ENCODE data around the gene BTC. TPM values are rescaled to one million over a fixed set of nuclear protein-coding genes. Genes with fewer than 3 reads are reported as not detected.

The BTC gene
- total RNA-seq, 4 donors from 2014 or later: 0.10 to 0.16 TPM; not detected in 2

DNA sequence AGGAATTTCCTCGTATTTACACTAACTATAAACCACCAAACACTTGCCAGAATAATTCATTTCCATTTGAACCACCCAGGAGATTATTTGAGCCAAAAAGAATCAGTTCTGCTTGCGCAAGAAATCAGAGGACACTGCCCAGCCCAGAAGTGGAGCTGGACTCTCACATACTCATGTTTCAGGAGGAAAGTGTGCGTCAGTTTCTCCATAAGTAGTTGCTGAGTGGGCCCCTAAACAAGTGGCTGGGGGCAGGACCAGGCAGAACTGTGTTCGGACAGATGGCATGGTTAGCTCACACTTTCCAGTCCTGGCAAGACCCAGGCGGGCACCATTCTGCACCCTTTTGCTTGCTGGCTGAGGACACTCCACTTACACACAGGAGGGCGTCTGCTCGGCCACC, 38.8 kb downstream of the BTC start:
- Histone ChIP-seq H3K27me3 (no peaks in the 10 kb centered on the region), H3K27ac (no peak overlapping the region), H3K4me1 (no peaks in the 10 kb centered on the region), H3K9me3 (no peaks in the 10 kb centered on the region), H3K4me3 (no peak overlapping the region), H3K36me3 (no peaks in the 10 kb centered on the region)
- DNase-seq (no peak), ATAC-seq (no peak)
- intact Hi-C loops (cut with DNase I; ENCODE audit: low total_unique reads): no loop called here
- in situ Hi-C loops (cut with MboI; ENCODE audit: low sequenced_read_pairs in 4 of 4): no loop called here
- TF ChIP-seq, protein P1, sequence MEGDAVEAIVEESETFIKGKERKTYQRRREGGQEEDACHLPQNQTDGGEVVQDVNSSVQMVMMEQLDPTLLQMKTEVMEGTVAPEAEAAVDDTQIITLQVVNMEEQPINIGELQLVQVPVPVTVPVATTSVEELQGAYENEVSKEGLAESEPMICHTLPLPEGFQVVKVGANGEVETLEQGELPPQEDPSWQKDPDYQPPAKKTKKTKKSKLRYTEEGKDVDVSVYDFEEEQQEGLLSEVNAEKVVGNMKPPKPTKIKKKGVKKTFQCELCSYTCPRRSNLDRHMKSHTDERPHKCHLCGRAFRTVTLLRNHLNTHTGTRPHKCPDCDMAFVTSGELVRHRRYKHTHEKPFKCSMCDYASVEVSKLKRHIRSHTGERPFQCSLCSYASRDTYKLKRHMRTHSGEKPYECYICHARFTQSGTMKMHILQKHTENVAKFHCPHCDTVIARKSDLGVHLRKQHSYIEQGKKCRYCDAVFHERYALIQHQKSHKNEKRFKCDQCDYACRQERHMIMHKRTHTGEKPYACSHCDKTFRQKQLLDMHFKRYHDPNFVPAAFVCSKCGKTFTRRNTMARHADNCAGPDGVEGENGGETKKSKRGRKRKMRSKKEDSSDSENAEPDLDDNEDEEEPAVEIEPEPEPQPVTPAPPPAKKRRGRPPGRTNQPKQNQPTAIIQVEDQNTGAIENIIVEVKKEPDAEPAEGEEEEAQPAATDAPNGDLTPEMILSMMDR (IDR thresholded peaks at IDR 0.05 in 4 of 5, conservative IDR thresholded peaks at IDR 0.05 in 1 of 5): no peak
- no peak for TF ChIP-seq POLR2A (IDR thresholded peaks at IDR 0.05)

DNA sequence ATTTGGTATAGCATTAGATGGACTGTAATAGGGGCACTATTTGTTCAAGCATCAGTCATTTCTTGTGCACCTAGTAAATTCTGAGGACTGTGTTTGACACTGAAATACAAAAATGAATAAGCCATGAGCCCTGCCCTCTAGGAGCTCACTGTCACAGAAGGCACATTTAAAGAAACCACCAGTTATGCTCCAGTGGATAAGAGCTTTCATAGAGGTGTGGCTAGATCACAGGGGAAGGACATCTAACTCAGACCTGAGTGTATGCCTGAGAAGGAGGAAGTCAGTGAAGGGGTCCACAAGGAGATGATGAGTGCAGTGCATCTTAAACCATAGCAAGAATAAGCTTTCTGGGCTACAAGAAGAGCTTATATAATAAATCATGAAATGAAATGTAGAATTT, 40.1 kb downstream of the BTC start:
- intact Hi-C loops (cut with DNase I; ENCODE audit: low total_unique reads): no loop called here
- H3K9me3 ChIP-seq: no peaks in the 10 kb centered on the region
- no peaks in the 10 kb centered on the region for H3K36me3 ChIP-seq
- no peaks in the 10 kb centered on the region for H3K4me1 ChIP-seq
- H3K27ac ChIP-seq: no peak overlapping the region
- H3K4me3 ChIP-seq: no peak overlapping the region
- in situ Hi-C loops (cut with MboI; ENCODE audit: low sequenced_read_pairs in 4 of 4): no loop called here
- no peak for DNase-seq
- no peak for ATAC-seq
- H3K27me3 ChIP-seq: no peaks in the 10 kb centered on the region
- TF ChIP-seq POLR2A (IDR thresholded peaks at IDR 0.05): no peak
- TF ChIP-seq, protein P1 (IDR thresholded peaks at IDR 0.05 in 4 of 5, conservative IDR thresholded peaks at IDR 0.05 in 1 of 5): no peak

DNA sequence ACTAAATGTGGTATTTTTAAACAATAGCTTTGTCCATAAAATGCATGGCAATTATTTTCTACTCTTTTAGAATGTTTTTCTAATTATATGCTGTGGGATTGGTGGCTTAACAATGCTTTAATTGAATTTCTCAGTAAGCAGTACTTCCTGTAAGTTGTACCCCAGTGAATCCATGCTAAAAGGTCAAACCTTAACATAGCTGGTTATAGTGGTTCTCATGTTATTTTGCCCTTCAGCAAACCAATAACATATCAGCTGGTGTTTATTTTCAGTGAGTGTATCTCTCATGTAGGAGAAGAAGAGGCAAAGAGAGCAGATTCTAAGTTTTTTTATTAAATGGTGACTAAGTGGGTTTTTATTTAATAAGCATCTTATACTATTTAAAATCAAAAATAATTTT, 41.5 kb downstream of the BTC start:
- Histone ChIP-seq H3K27ac (no peak overlapping the region), H3K4me3 (no peak overlapping the region), H3K27me3 (no peaks in the 10 kb centered on the region), H3K9me3 (no peaks in the 10 kb centered on the region), H3K4me1 (no peaks in the 10 kb centered on the region), H3K36me3 (no peaks in the 10 kb centered on the region)
- TF ChIP-seq, protein P1 (IDR thresholded peaks at IDR 0.05 in 4 of 5, conservative IDR thresholded peaks at IDR 0.05 in 1 of 5): no peak
- no peak for TF ChIP-seq POLR2A (IDR thresholded peaks at IDR 0.05)
- DNase-seq (no peak), ATAC-seq (no peak)
- in situ Hi-C loops (cut with MboI; ENCODE audit: low sequenced_read_pairs in 4 of 4) (no loop called here), intact Hi-C loops (cut with DNase I; ENCODE audit: low total_unique reads) (no loop called here)

DNA sequence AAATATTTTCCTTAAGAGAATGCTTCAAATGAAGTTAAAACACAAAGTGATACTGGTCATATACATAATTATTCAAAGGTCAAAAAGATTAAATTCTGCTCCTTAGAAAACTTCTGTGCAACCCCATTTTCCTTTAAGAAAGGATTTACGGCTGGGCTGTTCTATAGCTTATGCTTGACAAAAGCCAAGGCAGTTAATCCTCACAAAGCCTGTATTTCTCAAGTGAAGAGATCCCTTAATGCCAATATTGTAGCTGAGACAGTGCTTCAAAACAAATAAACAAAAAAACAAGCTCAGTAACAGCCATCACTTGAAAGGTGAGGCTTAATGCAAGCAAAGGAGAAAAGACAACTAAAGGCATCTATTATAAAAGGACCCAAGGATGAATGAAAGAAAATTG, 42.5 kb downstream of the BTC start:
- Histone ChIP-seq H3K27ac (no peak overlapping the region), H3K36me3 (no peaks in the 10 kb centered on the region), H3K9me3 (no peaks in the 10 kb centered on the region), H3K27me3 (no peaks in the 10 kb centered on the region), H3K4me3 (no peak overlapping the region), H3K4me1 (no peaks in the 10 kb centered on the region)
- in situ Hi-C loops (cut with MboI; ENCODE audit: low sequenced_read_pairs in 4 of 4) (no loop called here), intact Hi-C loops (cut with DNase I; ENCODE audit: low total_unique reads) (no loop called here)
- DNase-seq (no peak), ATAC-seq (no peak)
- TF ChIP-seq, protein P1 (IDR thresholded peaks at IDR 0.05 in 4 of 5, conservative IDR thresholded peaks at IDR 0.05 in 1 of 5): no peak
- no peak for TF ChIP-seq POLR2A (IDR thresholded peaks at IDR 0.05)

DNA sequence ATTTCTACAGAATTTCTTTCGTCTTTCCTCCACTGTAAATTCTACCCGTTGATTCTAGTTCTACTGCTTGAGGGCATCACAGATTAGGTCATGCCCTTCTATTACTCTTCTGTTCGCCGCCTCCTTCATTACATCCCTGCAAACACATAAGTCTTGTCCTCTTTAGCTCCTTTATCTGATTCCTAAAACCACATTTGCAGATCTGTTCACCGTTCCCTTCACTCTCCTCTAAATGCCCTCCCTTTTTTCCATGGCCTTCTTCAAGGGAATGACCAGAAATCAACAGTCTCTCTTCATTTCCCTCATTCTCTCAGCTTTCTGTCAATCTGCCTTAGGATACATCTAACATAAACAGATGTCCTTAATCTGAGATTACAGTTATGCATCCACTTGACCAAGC, 43.1 kb downstream of the BTC start:
- in situ Hi-C loops (cut with MboI; ENCODE audit: low sequenced_read_pairs in 4 of 4): no loop called here
- no peak overlapping the region for H3K27ac ChIP-seq

More for the DNA sequence above, 43.1 kb downstream of the BTC start:
- DNase-seq: no peak
- no peaks in the 10 kb centered on the region for H3K4me1 ChIP-seq
- no peaks in the 10 kb centered on the region for H3K27me3 ChIP-seq
- TF ChIP-seq, protein P1 (IDR thresholded peaks at IDR 0.05 in 4 of 5, conservative IDR thresholded peaks at IDR 0.05 in 1 of 5): no peak
- TF ChIP-seq POLR2A (IDR thresholded peaks at IDR 0.05): no peak
- H3K4me3 ChIP-seq: no peak overlapping the region
- ATAC-seq: no peak
- H3K36me3 ChIP-seq: no peaks in the 10 kb centered on the region
- no peaks in the 10 kb centered on the region for H3K9me3 ChIP-seq
- intact Hi-C loops (cut with DNase I; ENCODE audit: low total_unique reads): no loop called here
